ENCODE data around the gene DDRGK1.

The DDRGK1 gene

GRCh38 chr20:3199976-3200755 lies 4.3 kb downstream of the DDRGK1 start:
- H3K9me3 ChIP-seq (ENCODE audit: insufficient read depth, low read length): no peaks in the 10 kb centered on the region
- peaks cover 11% of the 10 kb centered on the region for H3K79me2 ChIP-seq (ENCODE audit: insufficient read depth, low read length)
- H3F3A ChIP-seq (ENCODE audit: insufficient read depth): no peaks in the 10 kb centered on the region
- no peak overlapping the region for H3K4me2 ChIP-seq (ENCODE audit: low read depth, low read length, poor library complexity, severe bottlenecking)
- H3K4me3 ChIP-seq (ENCODE audit: insufficient read depth, low read length, poor library complexity, severe bottlenecking): no peak overlapping the region
- no peak overlapping the region for H2AFZ ChIP-seq (ENCODE audit: low read depth, low read length, severe bottlenecking)
- H3K9me2 ChIP-seq (replicated peaks; ENCODE audit: insufficient read depth, low read length): no peaks in the 10 kb centered on the region
- no peak for TF ChIP-seq CTCF (IDR thresholded peaks at IDR 0.05; ENCODE audit: insufficient read depth, low read length, poor library complexity, severe bottlenecking)
- TF ChIP-seq EZH2phosphoT487 (conservative IDR thresholded peaks at IDR 0.05; ENCODE audit: low read length): no peak
- H4K20me1 ChIP-seq (ENCODE audit: low read depth, low read length): no peaks in the 10 kb centered on the region
- no peaks in the 10 kb centered on the region for H3K27me3 ChIP-seq (ENCODE audit: low read length)
- no peaks in the 10 kb centered on the region; the same call in 1 of the 2 replicates for H3K36me3 ChIP-seq (ENCODE audit: low read length)
- H3K9ac ChIP-seq (ENCODE audit: low read length): no peak overlapping the region
- H3K27ac ChIP-seq (ENCODE audit: low read depth, low read length): no peak overlapping the region

GRCh38 chr20:3199206-3199605 lies 5.3 kb downstream of the DDRGK1 start:
- no peaks in the 10 kb centered on the region for H3K9me3 ChIP-seq (ENCODE audit: insufficient read depth, low read length)
- H2AFZ ChIP-seq (ENCODE audit: low read depth, low read length, severe bottlenecking): no peak overlapping the region
- no peaks in the 10 kb centered on the region; the same call in 1 of the 2 replicates for H3K36me3 ChIP-seq (ENCODE audit: low read length)
- no peak overlapping the region for H3K4me3 ChIP-seq (ENCODE audit: insufficient read depth, low read length, poor library complexity, severe bottlenecking)
- H3K27ac ChIP-seq (ENCODE audit: low read depth, low read length): no peak overlapping the region
- no peaks in the 10 kb centered on the region for H3F3A ChIP-seq (ENCODE audit: insufficient read depth)
- no peak overlapping the region for H3K9ac ChIP-seq (ENCODE audit: low read length)
- H3K9me2 ChIP-seq (replicated peaks; ENCODE audit: insufficient read depth, low read length): no peaks in the 10 kb centered on the region
- H3K79me2 ChIP-seq (ENCODE audit: insufficient read depth, low read length): peaks cover 11% of the 10 kb centered on the region
- no peaks in the 10 kb centered on the region for H3K27me3 ChIP-seq (ENCODE audit: low read length)
- no peak overlapping the region for H3K4me2 ChIP-seq (ENCODE audit: low read depth, low read length, poor library complexity, severe bottlenecking)
- H4K20me1 ChIP-seq (ENCODE audit: low read depth, low read length): no peaks in the 10 kb centered on the region
- TF ChIP-seq CTCF (IDR thresholded peaks at IDR 0.05; ENCODE audit: insufficient read depth, low read length, poor library complexity, severe bottlenecking): no peak
- no peak for TF ChIP-seq EZH2phosphoT487 (conservative IDR thresholded peaks at IDR 0.05; ENCODE audit: low read length)

- Histone ChIP-seq H3K4me3 (ENCODE audit: insufficient read depth, low read length, poor library complexity, severe bottlenecking) (no peak overlapping the region), H4K20me1 (ENCODE audit: low read depth, low read length) (no peaks in the 10 kb centered on the region), H3K27me3 (ENCODE audit: low read length) (no peaks in the 10 kb centered on the region), H3K36me3 (ENCODE audit: low read length) (no peaks in the 10 kb centered on the region; the same call in 1 of the 2 replicates), H3K79me2 (ENCODE audit: insufficient read depth, low read length) (no peaks in the 10 kb centered on the region), H3F3A (ENCODE audit: insufficient read depth) (no peaks in the 10 kb centered on the region), H3K9me3 (ENCODE audit: insufficient read depth, low read length) (no peaks in the 10 kb centered on the region), H3K9me2 (replicated peaks; ENCODE audit: insufficient read depth, low read length) (no peaks in the 10 kb centered on the region), H3K27ac (ENCODE audit: low read depth, low read length) (no peak overlapping the region), H3K9ac (ENCODE audit: low read length) (no peak overlapping the region), H3K4me2 (ENCODE audit: low read depth, low read length, poor library complexity, severe bottlenecking) (no peak overlapping the region), H2AFZ (ENCODE audit: low read depth, low read length, severe bottlenecking) (no peak overlapping the region)
- no peak for TF ChIP-seq CTCF (IDR thresholded peaks at IDR 0.05; ENCODE audit: insufficient read depth, low read length, poor library complexity, severe bottlenecking)
- no peak for TF ChIP-seq EZH2phosphoT487 (conservative IDR thresholded peaks at IDR 0.05; ENCODE audit: low read length)
Measured at GRCh38 chr20:3195590-3196237, 8.8 kb downstream of the DDRGK1 start.

Measured in SU-DHL-6 (cell line).